ENCODE data around the gene PAX8. TPM values are rescaled to one million over a fixed set of nuclear protein-coding genes. Genes with fewer than 3 reads are reported as not detected.

PAX8 gene
- total and polyA plus RNA-seq, 2 of the 13 experiments (the other 11 are each of a cell fraction or from before 2014, with no cell fraction given) = 1.5 to 8.8 TPM

- TF ChIP-seq, protein P1, sequence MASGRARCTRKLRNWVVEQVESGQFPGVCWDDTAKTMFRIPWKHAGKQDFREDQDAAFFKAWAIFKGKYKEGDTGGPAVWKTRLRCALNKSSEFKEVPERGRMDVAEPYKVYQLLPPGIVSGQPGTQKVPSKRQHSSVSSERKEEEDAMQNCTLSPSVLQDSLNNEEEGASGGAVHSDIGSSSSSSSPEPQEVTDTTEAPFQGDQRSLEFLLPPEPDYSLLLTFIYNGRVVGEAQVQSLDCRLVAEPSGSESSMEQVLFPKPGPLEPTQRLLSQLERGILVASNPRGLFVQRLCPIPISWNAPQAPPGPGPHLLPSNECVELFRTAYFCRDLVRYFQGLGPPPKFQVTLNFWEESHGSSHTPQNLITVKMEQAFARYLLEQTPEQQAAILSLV (CRISPR knock-in tag; IDR thresholded peaks at IDR 0.05; ENCODE audit: borderline replicate concordance) = no peak
- TF ChIP-seq, protein P2, sequence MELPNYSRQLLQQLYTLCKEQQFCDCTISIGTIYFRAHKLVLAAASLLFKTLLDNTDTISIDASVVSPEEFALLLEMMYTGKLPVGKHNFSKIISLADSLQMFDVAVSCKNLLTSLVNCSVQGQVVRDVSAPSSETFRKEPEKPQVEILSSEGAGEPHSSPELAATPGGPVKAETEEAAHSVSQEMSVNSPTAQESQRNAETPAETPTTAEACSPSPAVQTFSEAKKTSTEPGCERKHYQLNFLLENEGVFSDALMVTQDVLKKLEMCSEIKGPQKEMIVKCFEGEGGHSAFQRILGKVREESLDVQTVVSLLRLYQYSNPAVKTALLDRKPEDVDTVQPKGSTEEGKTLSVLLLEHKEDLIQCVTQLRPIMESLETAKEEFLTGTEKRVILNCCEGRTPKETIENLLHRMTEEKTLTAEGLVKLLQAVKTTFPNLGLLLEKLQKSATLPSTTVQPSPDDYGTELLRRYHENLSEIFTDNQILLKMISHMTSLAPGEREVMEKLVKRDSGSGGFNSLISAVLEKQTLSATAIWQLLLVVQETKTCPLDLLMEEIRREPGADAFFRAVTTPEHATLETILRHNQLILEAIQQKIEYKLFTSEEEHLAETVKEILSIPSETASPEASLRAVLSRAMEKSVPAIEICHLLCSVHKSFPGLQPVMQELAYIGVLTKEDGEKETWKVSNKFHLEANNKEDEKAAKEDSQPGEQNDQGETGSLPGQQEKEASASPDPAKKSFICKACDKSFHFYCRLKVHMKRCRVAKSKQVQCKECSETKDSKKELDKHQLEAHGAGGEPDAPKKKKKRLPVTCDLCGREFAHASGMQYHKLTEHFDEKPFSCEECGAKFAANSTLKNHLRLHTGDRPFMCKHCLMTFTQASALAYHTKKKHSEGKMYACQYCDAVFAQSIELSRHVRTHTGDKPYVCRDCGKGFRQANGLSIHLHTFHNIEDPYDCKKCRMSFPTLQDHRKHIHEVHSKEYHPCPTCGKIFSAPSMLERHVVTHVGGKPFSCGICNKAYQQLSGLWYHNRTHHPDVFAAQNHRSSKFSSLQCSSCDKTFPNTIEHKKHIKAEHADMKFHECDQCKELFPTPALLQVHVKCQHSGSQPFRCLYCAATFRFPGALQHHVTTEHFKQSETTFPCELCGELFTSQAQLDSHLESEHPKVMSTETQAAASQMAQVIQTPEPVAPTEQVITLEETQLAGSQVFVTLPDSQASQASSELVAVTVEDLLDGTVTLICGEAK (IDR thresholded peaks at IDR 0.05) = peak; percentile 81
- TF ChIP-seq, protein P2 (CRISPR knock-in tag; IDR thresholded peaks at IDR 0.05) = peak; percentile 91
- TF ChIP-seq NKX3-1 (CRISPR knock-in tag; IDR thresholded peaks at IDR 0.05) (0 out of 2 replicates have a peak, but pooled peaks have one; percentile 47), FOXK1 (CRISPR knock-in tag; IDR thresholded peaks at IDR 0.05; ENCODE audit: borderline replicate concordance, low read depth) (0 out of 2 replicates have a peak, but pooled peaks have one; percentile 35), NFYC (CRISPR knock-in tag; IDR thresholded peaks at IDR 0.05) (no peak), EED (CRISPR knock-in tag; IDR thresholded peaks at IDR 0.05) (no peak), ZBTB43 (CRISPR knock-in tag; conservative IDR thresholded peaks at IDR 0.05) (0 out of 2 replicates have a peak, but pooled peaks have one; percentile 35)
- TF ChIP-seq, protein P3, sequence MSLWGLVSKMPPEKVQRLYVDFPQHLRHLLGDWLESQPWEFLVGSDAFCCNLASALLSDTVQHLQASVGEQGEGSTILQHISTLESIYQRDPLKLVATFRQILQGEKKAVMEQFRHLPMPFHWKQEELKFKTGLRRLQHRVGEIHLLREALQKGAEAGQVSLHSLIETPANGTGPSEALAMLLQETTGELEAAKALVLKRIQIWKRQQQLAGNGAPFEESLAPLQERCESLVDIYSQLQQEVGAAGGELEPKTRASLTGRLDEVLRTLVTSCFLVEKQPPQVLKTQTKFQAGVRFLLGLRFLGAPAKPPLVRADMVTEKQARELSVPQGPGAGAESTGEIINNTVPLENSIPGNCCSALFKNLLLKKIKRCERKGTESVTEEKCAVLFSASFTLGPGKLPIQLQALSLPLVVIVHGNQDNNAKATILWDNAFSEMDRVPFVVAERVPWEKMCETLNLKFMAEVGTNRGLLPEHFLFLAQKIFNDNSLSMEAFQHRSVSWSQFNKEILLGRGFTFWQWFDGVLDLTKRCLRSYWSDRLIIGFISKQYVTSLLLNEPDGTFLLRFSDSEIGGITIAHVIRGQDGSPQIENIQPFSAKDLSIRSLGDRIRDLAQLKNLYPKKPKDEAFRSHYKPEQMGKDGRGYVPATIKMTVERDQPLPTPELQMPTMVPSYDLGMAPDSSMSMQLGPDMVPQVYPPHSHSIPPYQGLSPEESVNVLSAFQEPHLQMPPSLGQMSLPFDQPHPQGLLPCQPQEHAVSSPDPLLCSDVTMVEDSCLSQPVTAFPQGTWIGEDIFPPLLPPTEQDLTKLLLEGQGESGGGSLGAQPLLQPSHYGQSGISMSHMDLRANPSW (CRISPR knock-in tag; IDR thresholded peaks at IDR 0.05; ENCODE audit: borderline replicate concordance) = 0 out of 2 replicates have a peak, but pooled peaks have one; percentile 33
Observed at GRCh38 chr2:113166187-113166645, 112.5 kb downstream of the PAX8 start (continued).
